Adrenal gland (tissue), 12 donors: ENCODE measurements around the gene PLCB1. TPM values are rescaled to one million over a fixed set of nuclear protein-coding genes. Genes with fewer than 3 reads are reported as not detected.

ENCODE experiments used
- DNase-seq, 7 donors: peaks; one replicate each; pipeline ENCODE4 v3.0.0-alpha.2; 2019 to 2020
- H3K27ac ChIP-seq, 5 donors: fragments of 200-600 bp; sonication (generic) in 4 of 5; 1 replicate in 3 of 5; 2 replicates in 2 of 5; pipeline versions ENCODE4 v1.5.1 to v1.8.0; 2016 to 2020; ENCODE audit warnings: mild to moderate bottlenecking in 1 of 5
- H3K27me3 ChIP-seq: fragments of 200-600 bp; 2 replicates; pipeline ENCODE4 v1.8.0; 2021
- H3K36me3 ChIP-seq, 2 donors: fragments of 200-600 bp; replicated peaks in 1 of 2; 1 replicate in 1 of 2; 2 replicates in 1 of 2; pipeline versions ENCODE4 v1.5.1 to v1.8.0; 2018 to 2022
- H3K4me1 ChIP-seq, 2 donors: fragments of 200-600 bp; replicated peaks in 1 of 2; 1 replicate in 1 of 2; 2 replicates in 1 of 2; pipeline versions ENCODE4 v1.5.1 to v1.8.0; 2018 to 2021
- H3K4me3 ChIP-seq, 4 donors: fragments of 200-600 bp; sonication (generic) in 3 of 4; one replicate each; pipeline ENCODE4 v1.5.1; 2016 to 2018
- H3K9me3 ChIP-seq, 3 donors: fragments of 200-600 bp; sonication (generic) in 1 of 3; replicated peaks in 1 of 3; 1 replicate in 2 of 3; 2 replicates in 1 of 3; pipeline versions ENCODE4 v1.5.1 to v1.8.0; 2016 to 2021
- POLR2A ChIP-seq, 2 donors: fragments of 450-650 bp; IDR thresholded peaks; one replicate each; pipeline ENCODE4 v1.6.1; 2017; ENCODE audit warnings: antibody characterized with exemption in 2 of 2, mild to moderate bottlenecking in 2 of 2, moderate library complexity in 1 of 2
- WGBS, 4 donors: extraction: QIAGEN DNeasy Blood & Tissue Kit in 2 of 4; methylation state at CpG; one replicate each; pipeline versions ENCODE4 v1.1.5 to v1.1.7; 2013 to 2017; 5-methylcytosine and 5-hydroxymethylcytosine counted together
- intact Hi-C, 2 donors: fragments of 100-400 bp; cut with DNase I; formaldehyde crosslinking; loops; one replicate each; pipeline versions ENCODE4 v1.14.1 to v1.15.0; 2022 to 2023
- polyA plus RNA-seq, 3 donors: library from polyadenylated mRNA; stranded (reverse); fragments of 200-250 nt in 2 of 3; fragments of 350-450 nt in 1 of 3; fragmentation: Illumina TruSeq in 1 of 3; extraction: RNeasy Lipid Tissue Mini Kit (QIAGEN cat#74804) in 1 of 3; gene quantifications; one replicate each; pipeline ENCODE4 v1.2.3, GENCODE V29; 2013 to 2014
- total RNA-seq, 9 donors: library from RNA; depleted of rRNA in 4 of 9; stranded (reverse); fragments of >200 nt in 4 of 9; fragments of 120-200 nt in 1 of 9; fragmentation: NEBNext Ultra II Directional in 1 of 9; extraction: Animal tissue kit (Norgen Biotek cat#: 25700) in 1 of 9; gene quantifications; one replicate each; pipeline versions ENCODE4 v1.1.0 to v1.2.4, GENCODE V29; 2013 to 2023
- TF ChIP-seq, protein P1 (sequence below), 6 experiments: fragments of 450-650 bp in 4 of 6; fragments of 200-600 bp in 2 of 6; sonication (generic) in 1 of 6; IDR thresholded peaks; 1 replicate in 5 of 6; 2 replicates in 1 of 6; pipeline versions ENCODE4 v1.5.1 to v1.8.0; 2016 to 2021; ENCODE audit warnings: antibody characterized with exemption in 6 of 6, mild to moderate bottlenecking in 2 of 6, moderate library complexity in 1 of 6
- donor health status: healthy with polysubstance abuse.
- donor health status: Bipolar disorder and iron deficiency.
- donor health status: DM: yes; HTN: yes; CAD: no.
- donor health status: DM: no; HTN: no; CAD: no.
- donor health status: DM: no; HTN: no; CAD: no.
- donor health status: DM: yes; HTN: yes; CAD: no.

PLCB1 gene
- total and polyA plus RNA-seq, 12 donors = 7.7 to 56.6 (median 27.9) TPM

DNA sequence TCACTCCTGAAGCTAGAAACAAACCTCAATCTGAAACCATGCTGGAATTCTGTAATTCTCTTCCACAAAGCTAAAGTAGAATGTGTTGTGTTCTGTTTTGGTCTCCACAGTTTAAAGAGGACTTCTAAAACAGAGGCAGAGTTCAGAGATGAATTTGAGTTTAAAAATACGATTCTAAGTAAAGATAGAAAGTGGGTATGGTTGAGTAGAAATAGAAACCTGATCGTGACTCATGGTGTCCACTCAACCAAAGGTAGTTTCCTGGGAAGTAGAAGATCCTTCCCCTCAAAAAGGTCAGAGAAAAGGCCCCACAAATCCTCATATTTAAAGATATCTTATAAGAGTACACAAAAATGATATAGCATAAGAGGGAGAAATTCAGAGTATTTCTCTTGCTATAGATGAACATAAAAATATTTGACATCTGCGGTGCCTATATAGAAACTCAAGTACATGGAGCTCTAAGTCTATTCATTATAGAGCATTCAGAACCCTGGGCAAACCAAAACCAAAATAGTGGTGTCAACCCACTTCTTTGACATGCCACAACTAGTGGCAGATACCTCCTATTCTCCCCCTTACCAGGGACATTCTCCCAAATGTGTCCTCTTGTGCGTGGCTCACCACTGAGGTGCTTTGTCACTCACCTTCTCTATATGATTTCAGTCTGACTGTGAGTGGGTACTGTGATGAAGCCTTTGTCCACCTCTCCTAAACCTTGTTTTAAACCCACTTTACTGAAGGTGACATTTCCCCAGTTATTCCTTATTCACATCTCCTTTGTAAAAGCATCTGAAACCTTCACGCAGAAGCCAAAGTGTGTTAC is 84.5 kb downstream of the PLCB1 start:
- TF ChIP-seq, protein P1, sequence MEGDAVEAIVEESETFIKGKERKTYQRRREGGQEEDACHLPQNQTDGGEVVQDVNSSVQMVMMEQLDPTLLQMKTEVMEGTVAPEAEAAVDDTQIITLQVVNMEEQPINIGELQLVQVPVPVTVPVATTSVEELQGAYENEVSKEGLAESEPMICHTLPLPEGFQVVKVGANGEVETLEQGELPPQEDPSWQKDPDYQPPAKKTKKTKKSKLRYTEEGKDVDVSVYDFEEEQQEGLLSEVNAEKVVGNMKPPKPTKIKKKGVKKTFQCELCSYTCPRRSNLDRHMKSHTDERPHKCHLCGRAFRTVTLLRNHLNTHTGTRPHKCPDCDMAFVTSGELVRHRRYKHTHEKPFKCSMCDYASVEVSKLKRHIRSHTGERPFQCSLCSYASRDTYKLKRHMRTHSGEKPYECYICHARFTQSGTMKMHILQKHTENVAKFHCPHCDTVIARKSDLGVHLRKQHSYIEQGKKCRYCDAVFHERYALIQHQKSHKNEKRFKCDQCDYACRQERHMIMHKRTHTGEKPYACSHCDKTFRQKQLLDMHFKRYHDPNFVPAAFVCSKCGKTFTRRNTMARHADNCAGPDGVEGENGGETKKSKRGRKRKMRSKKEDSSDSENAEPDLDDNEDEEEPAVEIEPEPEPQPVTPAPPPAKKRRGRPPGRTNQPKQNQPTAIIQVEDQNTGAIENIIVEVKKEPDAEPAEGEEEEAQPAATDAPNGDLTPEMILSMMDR (IDR thresholded peaks at IDR 0.05) = no peak
- TF ChIP-seq POLR2A (IDR thresholded peaks at IDR 0.05) = no peak
- Histone ChIP-seq H3K27ac (no peak overlapping the region), H3K27me3 (no peaks in the 10 kb centered on the region), H3K9me3 (no peaks in the 10 kb centered on the region), H3K4me3 (no peak overlapping the region), H3K36me3 (no peaks in the 10 kb centered on the region), H3K4me1 (peaks cover 0 to 29% of the 10 kb centered on the region in 2 donors)
- WGBS, 4 donors = 91 to 95% (median 94%) methylated on average over 5 of the region's 5 CpGs
- no peak for DNase-seq
- intact Hi-C loops = no loop called here

DNA sequence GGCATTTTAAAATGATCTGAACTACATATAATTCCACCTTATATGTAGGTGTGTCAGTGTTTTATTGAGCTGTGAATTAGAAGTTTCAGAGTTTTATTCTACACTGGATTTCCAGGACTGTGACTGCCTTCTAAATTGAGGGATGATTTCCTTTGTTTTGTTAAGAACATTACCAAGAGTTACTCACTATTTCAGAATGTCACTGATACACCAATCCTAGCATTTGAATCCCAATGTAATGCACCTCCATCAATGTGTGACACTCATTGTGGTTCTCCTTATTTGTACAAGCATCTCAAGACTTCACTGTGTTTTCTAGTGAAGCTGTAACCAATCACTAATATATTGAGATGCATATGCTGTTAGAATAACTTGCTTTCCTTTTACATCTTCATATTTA is 86.8 kb downstream of the PLCB1 start:
- Histone ChIP-seq H3K9me3 (no peaks in the 10 kb centered on the region), H3K27me3 (no peaks in the 10 kb centered on the region), H3K36me3 (no peaks in the 10 kb centered on the region), H3K4me1 (peaks cover 0 to 8% of the 10 kb centered on the region in 2 donors), H3K4me3 (no peak overlapping the region), H3K27ac (no peak overlapping the region)
- intact Hi-C loops = no loop called here
- DNase-seq = no peak
- TF ChIP-seq, protein P1 (IDR thresholded peaks at IDR 0.05) = no peak
- TF ChIP-seq POLR2A (IDR thresholded peaks at IDR 0.05) = no peak

DNA sequence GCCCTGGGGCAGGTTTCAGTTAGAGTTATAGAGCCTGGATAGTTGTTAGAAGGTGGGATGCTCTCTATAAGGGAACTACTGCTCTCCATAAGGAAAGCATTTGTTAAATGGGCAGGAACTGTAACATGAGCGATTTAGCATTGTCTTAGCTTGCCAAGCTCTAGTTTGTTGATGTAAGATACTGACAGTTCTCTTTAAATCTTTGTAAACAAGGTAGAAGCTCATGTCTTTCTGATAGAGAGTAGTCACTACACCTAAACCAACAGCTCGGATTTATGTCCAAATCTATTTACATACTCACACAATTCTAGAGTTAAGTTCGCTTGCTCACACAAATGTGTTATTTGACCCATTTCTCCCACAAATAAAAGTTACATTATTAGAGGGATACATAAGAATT is 87.3 kb downstream of the PLCB1 start:
- TF ChIP-seq POLR2A (IDR thresholded peaks at IDR 0.05) = no peak
- TF ChIP-seq, protein P1 (IDR thresholded peaks at IDR 0.05) = no peak
- Histone ChIP-seq H3K4me1 (peaks cover 0 to 8% of the 10 kb centered on the region in 2 donors), H3K27ac (no peak overlapping the region), H3K36me3 (no peaks in the 10 kb centered on the region), H3K27me3 (no peaks in the 10 kb centered on the region), H3K4me3 (no peak overlapping the region), H3K9me3 (no peaks in the 10 kb centered on the region)
- intact Hi-C loops = no loop called here
- 63 to 65% (median 64%) methylated on average over 3 of the region's 3 CpGs for WGBS, 4 donors
- DNase-seq = no peak

DNA sequence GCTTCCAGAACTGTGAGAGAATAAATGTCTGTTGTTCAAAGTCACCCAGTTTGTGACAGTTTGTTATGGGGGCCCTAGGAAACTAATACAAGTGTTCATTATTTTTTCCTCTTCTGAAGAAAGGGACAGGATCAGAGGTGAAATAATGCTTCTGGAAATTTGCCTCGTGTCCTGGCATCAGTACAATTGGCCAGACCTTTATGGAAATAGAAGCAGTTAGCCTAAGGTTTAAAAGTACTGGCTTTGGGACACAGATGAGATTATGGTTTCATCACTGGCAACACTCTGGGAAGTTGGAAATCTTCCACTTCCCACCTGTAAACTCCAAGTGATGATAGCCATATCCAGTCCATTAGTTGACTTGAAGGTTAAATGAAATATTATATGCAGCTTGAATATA is 88.7 kb downstream of the PLCB1 start:
- no peak overlapping the region for H3K27ac ChIP-seq
- DNase-seq = peak in 1 of 7 donors; percentile 25
- intact Hi-C loops = no loop called here
- no peaks in the 10 kb centered on the region for H3K9me3 ChIP-seq
- no peaks in the 10 kb centered on the region for H3K27me3 ChIP-seq
- peaks cover 0 to 3% of the 10 kb centered on the region in 2 donors for H3K4me1 ChIP-seq
- TF ChIP-seq POLR2A (IDR thresholded peaks at IDR 0.05) = no peak
- TF ChIP-seq, protein P1 (IDR thresholded peaks at IDR 0.05) = no peak
- H3K4me3 ChIP-seq = no peak overlapping the region
- WGBS, 4 donors = 22 to 31% (median 22%) methylated on average over 1 of the region's 1 CpG
- no peaks in the 10 kb centered on the region for H3K36me3 ChIP-seq
